AG04449 (cell line): ENCODE measurements around the gene KRT3.

ENCODE experiments used
- CTCF ChIA-PET: fragments of 350-600 bp; formaldehyde crosslinking; extraction: SDS; loops from one replicate; lab custom pipeline; 2021; ENCODE audit warnings: antibody characterized with exemption; lab: Yijun Ruan, JAX
- POLR2A ChIA-PET: fragments of 400-600, 350-600 bp; formaldehyde crosslinking; extraction: SDS; loops from one replicate; lab custom pipeline; 2020; ENCODE audit warnings: antibody characterized with exemption, inconsistent platforms; lab: Yijun Ruan, JAX
- DNase-seq: peaks from one replicate; pipeline ENCODE4 v3.0.0-alpha.2; 2010; ENCODE audit warnings: low read depth, low spot score
- H3K4me3 ChIP-seq: 2 replicates; pipeline ENCODE4 v1.5.1; 2011; ENCODE audit warnings: low read depth, mild to moderate bottlenecking, control low read depth, low read length
- CTCF ChIP-seq: IDR thresholded peaks from one replicate; pipeline ENCODE4 v1.5.1; 2011; ENCODE audit warnings: mild to moderate bottlenecking, moderate library complexity, low read length, control low read depth, inconsistent platforms; ENCODE audit not compliant: insufficient read depth; ENCODE audit errors: missing control alignments

The KRT3 gene

GRCh38 chr12:52782502-52782901, 13.4 kb downstream of the KRT3 start:
- DNase-seq = no peak
- CTCF ChIA-PET = no interaction called here
- no peak for TF ChIP-seq CTCF
- no peak overlapping the region for H3K4me3 ChIP-seq
- POLR2A ChIA-PET = no interaction called here

GRCh38 chr12:52781399-52782082, 14.4 kb downstream of the KRT3 start:
- no peak overlapping the region for H3K4me3 ChIP-seq
- DNase-seq = no peak
- CTCF ChIA-PET = no interaction called here
- no peak for TF ChIP-seq CTCF
- POLR2A ChIA-PET = no interaction called here

- ChIA-PET CTCF (no interaction called here), POLR2A (no interaction called here)
- no peak for TF ChIP-seq CTCF
- DNase-seq = no peak
- no peak overlapping the region for H3K4me3 ChIP-seq
Measured at GRCh38 chr12:52779914-52780313, 16.0 kb downstream of the KRT3 start.

GRCh38 chr12:52778833-52779232, 17.1 kb downstream of the KRT3 start:
- no peak for TF ChIP-seq CTCF
- H3K4me3 ChIP-seq = no peak overlapping the region
- no peak for DNase-seq

GRCh38 chr12:52777566-52777965, 18.4 kb downstream of the KRT3 start:
- no peak for TF ChIP-seq CTCF
- DNase-seq = no peak
- POLR2A ChIA-PET = no interaction called here
- CTCF ChIA-PET = interaction anchor here (1.4 kb wide), 1 partner anchor 108 kb away, joined by 3 read pairs; no protein-coding TSS in a partner anchor
- H3K4me3 ChIP-seq = no peak overlapping the region

More at GRCh38 chr12:52778833-52779232, 17.1 kb downstream of the KRT3 start:
- ChIA-PET CTCF (interaction anchor here (1.4 kb wide), 1 partner anchor 106 kb away, joined by 3 read pairs; no protein-coding TSS in a partner anchor), POLR2A (no interaction called here)

GRCh38 chr12:52776913-52777395, 19.0 kb downstream of the KRT3 start, which contains the start of gene KRT76:
KRT76 (minus strand) TSS chr12:52777345; CDS start chr12:52777291, 54 bp downstream.
- no peak for TF ChIP-seq CTCF
- POLR2A ChIA-PET = no interaction called here
- DNase-seq = no peak
- CTCF ChIA-PET = interaction anchor here (1.4 to 1.6 kb wide), 2 partner anchors 13 to 193 kb away, joined by 3 to 6 read pairs; no protein-coding TSS in a partner anchor
- no peak within 1 kb of the TSS for H3K4me3 ChIP-seq
